ENCODE data around the gene AGR2.
"Not testable (repeated sequence)": the region's sequence is repeated elsewhere in the genome, so short reads cannot be mapped to it uniquely, and the experiment has no call there.

Gene AGR2

DNA sequence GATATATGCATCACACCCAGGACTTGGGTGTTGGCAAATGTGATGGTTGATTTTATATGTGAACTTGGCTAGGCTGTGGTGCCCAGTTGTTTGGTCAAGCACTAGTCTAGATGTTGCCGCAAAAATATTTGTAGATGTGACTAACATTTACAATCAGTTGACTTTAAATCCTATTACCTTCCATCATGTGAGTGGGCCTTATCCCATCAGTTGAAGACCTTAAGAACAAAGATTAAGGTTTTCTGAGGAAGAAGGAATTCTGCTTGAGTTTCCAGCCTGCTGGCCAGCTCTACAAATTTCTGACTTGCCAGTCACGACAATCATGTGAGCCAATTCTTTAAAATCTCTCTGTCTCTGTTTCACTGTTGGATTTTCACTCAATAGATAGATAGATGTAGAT, 30.9 kb downstream of the AGR2 start:
- no peak for DNase-seq (ENCODE audit: low spot score)

DNA sequence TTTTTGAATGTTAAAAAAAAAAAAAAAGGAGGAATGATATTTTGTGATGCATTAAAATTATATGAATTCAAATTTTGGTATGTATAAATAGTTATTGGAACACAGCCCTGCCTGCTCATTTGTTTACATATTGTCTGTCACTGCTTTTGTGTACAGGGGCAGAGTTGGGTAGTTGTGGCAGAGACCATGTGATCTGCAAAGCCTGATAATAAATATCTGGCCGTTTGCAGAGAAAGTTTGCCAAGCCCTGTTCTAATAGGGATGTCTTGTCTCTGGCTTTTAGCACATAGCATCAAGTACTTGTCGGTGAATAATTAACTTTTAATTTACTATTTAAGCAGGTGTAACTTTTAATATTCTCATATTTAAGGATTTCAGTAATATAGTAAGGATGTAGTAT, 31.5 kb downstream of the AGR2 start:
- DNase-seq (ENCODE audit: low spot score): no peak

DNA sequence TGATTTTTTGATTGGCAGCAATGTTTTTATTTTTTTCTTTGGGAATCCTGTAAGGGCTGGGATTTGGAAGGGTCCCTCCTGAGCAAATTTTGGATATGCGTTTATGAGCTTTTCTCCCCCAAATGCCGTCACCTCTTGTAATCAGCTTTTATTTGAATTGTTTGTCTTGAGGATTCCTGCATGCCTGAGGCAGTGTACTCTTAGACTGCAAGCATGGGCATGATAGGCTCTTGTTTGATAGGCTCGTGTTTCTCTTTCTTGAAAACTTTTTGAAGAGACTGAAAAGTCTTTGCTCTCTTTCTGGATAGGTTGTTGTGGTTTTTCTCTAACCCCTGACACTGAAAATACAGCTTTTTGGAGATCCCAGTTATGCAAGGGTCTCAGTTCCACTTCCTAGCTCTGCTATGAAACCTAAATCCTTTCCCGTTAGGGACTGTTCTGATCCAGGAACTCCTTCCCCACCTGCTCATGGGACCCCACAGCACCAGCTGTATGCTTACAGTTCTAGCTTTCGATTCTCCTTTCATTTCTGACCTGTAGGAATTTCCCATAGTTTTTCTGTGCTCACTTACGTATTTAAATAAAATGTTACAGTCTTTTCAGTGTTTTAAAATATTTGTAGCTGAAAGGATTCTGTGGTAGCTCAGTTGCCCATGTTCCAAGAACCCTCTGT, 34.0 kb downstream of the AGR2 start:
- no peak for DNase-seq (ENCODE audit: low spot score)

DNA sequence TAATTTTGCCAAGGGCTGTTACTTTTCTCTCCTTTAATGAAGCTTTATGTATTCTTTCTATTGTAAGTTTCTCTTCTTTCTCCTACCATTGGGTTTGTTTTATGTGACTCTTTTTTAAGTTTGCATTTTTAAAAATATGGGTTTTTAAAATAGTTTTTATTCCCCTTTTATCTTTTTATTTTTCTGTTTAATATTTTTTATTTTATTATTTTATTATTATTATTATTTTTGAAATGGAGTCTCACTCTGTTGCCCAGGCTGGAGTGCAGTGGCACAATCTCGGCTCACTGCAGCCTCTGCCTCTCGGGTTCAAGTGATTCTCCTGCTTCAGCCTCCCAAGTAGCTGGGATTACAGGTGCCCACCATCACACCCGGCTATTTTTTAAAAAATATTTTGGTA, 34.8 kb downstream of the AGR2 start:
- not testable (repeated sequence) for DNase-seq (ENCODE audit: low spot score)

DNA sequence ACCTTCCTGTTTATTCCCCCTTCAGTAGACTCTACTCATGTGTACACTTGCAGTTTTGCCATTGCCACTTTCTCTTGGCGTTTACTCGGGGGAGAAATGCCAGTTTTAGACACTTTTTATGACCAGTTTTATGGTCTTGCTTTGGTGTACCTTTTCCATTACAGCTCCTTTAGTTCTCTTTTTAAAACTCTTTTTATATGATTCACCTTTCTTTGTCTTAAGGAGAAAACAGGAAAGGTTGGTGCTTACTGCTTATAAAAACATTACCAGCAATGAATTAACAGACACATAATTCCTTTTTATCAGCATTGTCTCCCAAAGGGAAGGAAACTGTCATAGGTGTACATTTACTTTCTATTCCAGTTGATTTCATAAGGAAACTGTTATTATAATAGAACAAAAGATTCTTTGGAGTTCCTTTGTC, 39.4 kb downstream of the AGR2 start:
- no peak for DNase-seq (ENCODE audit: low spot score)

DNA sequence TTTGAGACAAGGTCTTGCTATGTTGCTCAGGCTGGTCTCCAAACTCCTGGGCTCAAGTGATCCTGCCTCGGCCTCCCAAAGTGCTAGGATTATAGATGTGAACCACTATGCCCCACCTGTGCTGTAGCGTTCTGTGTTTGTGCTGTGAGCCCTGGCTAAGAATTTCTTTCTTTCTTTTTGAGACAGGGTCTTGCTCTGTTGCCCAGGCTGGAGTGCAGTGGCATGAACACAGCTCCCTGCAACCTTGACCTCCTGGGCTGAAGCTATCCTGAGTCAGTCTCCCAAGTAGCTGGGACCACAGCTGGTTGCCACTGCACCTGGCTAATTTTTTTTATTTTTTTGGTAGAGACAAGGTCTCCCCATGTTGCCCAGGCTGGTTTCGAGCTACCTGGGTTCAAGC, 39.9 kb downstream of the AGR2 start:
- DNase-seq (ENCODE audit: low spot score): no peak

DNA sequence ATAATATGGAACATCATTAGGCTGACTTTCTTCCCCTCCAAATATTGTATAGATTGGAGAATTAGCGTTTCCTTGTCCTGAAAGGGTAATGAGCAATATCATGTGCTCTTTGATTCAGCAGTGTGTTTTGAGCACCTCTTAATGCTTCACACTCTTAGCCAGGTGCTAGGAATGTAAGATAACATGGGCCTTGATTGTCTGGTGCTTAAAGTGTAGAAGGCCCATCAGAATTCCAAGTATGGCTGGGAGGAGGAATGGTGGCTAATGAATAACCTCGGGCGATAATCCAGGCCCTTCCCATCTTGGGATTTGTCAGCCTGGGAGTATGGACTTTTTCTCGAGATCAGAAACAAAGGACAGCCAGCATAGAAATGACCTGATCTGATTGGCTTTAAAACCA, 42.6 kb downstream of the AGR2 start:
- DNase-seq (ENCODE audit: low spot score): no peak

DNA sequence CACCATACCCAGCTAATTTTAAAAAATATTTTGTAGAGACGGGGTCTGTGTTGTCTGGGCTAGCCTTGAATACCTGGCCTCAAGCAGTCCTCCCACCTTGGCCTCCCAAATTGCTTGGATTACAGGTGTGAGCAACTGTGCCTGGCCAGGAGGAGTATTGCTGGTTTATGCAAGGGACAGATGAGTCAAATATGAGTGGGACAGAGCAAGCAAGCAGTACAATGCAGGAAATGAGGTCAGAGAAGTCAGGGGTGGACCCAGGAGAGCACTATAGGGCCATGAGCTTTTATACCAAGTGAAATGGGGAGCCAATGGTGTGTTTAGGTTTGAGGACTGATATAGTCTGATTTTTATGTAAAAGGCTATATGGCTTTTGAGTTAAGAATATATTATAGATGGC, 45.0 kb downstream of the AGR2 start:
- no peak for DNase-seq (ENCODE audit: low spot score)

DNA sequence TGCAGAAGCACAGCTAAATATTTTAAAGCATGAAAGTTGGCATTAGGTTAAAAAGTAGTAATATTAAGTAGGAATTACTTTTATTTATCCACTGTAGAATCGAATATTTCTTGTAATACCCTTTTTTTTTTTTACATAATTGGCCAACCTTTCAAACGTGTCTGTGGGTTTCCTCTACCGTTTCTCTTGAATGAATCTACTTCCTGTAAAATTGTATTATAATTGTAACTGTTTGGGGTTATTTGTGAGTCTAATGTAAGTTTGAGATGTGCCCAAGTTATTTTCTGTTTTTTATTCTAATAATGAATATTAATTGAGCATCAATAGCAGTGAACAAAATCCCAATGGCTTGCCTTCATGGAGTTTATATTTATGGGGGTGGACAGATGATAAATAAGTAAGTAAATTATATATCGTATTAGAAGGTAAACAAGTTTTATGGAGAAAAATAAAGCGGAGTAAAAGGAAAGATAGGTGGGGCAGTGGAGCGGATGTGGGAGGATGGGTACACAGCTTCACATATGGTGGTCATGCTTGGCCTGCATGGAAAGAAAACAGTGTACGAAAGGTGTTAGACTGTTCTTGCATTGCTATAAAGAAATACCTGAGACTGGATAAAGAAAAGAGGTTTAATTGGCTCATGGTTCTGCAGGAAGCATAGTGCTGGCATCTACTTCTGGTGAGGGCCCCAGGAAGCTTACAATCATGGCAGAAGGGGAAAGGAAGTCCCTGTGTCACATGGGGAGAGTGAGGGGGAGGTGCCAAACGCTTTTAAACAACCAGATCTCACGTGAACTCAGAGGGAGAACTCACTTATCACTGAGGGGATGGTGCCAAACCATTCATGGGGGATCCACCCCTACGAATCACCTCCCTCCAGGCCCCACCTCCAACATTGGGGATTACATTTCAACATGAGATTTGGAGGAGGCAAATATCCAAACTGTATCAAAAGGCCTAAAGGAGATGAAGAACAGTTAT, 45.9 kb downstream of the AGR2 start:
- DNase-seq (ENCODE audit: low spot score): no peak

DNA sequence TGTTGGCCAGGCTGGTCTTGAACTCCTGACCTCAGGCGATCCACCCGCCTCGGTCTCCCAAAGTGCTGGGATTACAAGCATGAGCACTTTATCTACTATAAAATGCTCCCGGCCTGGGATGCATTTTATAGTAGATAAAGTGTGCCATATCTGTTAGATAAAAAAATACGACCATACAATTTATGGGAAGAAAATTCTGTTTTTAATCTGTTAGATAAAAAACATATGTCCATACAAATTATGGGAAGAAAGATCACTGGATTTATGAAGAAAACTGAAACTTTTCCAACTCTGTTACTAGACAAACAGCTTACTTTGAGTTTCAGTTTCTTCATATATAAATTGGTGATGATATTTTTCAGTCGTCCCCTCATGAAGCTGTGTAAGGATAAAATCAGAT, 46.8 kb downstream of the AGR2 start:
- no peak for DNase-seq (ENCODE audit: low spot score)

DNA sequence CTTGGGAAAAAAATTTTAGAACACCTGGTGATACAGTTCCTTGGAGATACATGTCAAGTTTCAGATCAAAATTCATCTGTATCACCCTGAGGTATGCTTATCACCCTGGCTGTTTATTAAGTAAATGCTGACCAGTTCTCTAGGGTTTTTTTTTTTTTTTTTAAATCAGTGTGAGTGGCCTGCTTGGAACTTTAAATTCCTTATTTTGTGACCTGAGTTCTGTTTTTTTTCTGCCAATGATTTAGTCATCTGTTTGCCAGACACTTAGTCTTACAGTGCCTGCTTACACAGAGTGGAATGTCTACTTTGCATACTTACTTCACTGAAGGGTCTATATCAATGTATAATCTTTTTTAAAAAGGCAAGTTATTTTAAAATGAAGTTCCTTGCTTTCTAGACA, 49.4 kb downstream of the AGR2 start:
- peak; percentile 32 for DNase-seq (ENCODE audit: low spot score)

DNA sequence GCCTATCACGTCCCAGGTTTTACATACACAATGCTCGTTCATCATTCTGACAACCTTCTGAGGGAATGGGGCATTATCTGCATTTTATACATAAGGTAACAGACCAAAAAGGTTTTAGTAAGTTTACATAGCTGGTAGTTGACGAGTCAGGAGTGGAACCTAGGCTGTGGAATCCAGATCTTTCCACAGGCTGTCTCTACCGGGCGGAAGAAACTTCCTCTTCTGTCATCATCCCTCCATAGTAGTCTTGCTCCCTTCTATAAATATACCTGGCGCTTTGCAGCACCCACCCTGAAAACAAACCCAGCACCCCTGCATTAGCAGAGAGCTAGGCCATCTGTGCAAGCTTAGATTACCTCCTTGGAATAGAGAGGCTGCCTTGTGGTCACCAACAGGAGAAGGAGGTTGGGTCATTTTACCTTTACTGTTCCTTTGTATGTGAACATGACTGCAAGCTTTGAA, 49.9 kb downstream of the AGR2 start:
- peak; percentile 18 for DNase-seq (ENCODE audit: low spot score)

DNA sequence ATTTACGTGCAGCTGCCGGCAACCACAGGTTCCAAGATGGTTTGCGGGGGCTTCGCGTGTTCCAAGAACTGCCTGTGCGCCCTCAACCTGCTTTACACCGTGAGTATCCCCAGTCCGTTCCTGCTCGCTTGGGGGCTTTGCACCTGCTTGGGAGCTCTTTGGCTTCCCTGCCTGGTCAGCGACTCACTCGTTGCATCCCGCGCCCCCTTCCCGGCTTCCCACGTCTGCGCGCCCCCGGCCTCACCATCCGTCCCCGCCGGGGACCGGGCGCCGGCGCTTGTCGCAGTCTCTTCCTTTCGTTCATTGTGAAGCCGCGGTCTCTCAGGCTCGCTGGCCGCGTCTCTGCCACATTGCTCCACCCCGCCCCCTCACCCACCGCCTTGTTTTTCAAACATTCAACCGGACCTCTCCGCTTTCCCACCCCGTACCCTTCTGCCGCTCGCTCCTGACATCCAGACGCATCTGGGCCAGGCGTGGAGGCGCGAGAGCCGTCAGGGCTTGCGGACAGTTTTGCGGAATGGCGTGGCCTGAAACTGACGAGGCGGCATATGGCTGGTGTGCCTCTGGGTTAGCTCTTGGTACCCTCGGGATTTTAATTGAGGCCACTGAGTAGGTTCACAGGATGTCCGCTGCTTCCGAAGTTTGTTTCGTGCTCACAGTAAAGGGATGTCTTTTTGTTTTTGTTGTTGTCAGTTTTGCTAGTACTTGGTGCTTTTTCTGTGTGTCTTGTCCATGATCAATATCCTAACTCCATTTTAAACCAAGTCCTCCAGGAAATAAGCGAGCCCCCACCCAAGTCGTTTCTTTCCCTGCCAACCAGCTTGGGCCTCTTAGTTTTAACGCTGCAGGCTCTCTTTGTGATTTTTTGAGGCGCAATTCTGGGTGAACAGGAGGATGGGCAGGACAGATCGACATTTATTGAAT, 50.6 kb downstream of the AGR2 start:
- DNase-seq (ENCODE audit: low spot score): peak; percentile 56

DNA sequence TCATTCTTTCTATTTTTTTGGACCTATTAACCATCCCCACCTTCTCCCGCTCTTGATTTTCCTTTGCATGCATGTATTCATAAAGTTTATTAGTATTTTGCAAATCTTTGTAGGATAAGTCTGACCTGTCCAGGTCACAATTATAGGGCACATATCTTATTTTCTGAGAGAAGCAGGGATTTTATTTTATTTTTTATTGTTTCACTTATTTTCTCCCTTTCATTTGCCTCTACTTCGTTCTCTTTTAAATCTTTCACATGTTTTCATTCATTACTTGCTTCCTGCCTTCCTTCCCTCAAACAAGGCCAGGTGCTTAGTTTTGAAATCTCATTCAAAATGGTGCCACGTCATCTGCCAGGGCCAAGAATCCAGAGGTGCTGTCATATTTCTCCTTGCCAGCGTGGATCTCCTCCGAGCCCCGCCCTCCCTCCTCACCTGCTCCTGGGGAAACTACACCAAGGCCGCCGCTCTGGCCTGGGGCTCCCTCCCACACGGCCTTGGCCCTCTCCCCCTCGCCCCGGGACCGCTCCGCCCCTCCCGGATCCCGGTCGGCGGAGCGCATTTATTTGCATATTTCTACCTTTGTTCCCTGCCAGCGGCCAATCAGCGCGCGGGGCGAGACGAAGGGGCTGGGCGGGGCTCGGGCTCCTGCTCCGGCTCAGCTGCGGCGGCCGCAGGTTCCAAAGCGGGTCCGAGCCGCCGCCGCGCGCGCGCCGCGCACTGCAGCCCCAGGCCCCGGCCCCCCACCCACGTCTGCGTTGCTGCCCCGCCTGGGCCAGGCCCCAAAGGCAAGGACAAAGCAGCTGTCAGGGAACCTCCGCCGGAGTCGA, 51.5 kb downstream of the AGR2 start, which contains the start of gene TSPAN13:
TSS of gene TSPAN13 (plus strand) at position 654 of the 830 bp plus-strand sequence. CDS start 213 bp downstream, outside the sequence.
- DNase-seq (ENCODE audit: low spot score): peak; percentile 90

DNA sequence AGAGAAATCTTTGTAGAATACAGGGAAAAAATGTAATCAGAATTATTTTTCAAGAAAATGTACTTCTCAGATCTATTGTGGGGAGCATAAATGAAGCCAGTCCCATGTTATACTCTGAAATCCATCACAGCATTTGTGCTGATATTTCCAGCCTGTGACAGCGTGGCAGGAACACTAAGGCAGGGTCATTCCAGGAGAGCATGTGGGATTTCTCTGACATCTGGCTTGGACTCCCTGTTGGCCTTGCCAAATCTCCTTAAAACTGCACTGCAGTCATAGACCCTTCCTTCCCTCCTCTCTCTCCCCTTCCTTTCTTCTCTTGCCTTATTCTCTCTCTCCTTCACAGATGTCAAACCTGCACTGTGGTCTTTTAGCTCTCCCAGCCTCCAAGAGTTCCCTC, 57.7 kb downstream of the AGR2 start:
- DNase-seq (ENCODE audit: low spot score): peak; percentile 26

DNA sequence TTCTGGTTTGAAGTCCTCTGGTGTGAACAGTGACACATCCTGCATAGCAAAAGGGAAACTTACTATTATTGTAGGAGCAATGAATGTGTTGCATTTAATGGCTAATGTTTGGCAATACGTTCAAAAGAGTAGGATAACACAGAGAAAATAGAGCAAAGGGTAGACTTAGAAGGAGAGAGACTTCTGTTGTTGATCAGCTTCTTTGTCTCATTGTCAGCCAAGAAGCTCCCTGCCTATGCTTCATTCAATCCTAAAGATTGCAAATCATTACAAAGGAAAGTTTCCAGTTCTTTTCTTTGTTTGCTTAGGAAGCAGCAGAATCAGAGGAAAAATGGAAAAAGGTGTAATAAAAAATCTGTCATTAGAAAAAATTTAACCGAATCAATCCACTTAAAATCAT, 59.2 kb downstream of the AGR2 start:
- no peak for DNase-seq (ENCODE audit: low spot score)

DNA sequence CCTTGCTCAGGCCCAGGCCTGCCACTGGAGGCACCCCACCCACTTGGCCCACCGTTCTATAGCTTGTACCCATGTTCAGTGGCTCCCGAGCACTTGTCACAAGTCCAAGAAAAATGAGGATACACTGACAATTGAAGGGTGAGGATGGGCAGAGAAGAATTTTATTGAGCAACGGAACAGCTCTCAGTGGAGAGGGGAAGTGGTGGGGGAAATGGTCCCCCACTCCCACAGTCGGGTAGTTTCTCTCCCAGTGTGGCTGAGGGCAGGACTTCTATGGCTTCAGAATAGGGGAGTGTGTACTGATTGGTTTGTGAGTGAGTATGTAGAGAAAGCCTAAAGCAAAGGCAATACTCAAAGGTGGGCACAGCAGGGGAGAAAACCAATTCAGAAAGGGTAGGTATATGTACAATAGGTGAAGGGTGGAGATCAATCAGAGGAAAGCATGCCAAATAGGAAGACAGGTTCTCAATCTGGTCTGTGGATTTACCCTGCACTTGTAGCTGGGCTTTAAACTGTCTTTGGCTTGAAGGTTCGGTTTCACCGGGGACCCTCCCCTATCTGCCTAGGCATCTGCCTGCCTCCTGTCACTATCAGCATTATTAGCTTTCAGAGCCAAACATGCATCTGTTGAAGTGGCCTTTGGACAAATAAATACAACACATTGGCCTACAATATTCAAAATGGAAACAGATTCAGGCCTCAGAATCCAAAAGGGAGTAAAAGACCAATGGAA, 60.1 kb downstream of the AGR2 start:
- no peak for DNase-seq (ENCODE audit: low spot score)

DNA sequence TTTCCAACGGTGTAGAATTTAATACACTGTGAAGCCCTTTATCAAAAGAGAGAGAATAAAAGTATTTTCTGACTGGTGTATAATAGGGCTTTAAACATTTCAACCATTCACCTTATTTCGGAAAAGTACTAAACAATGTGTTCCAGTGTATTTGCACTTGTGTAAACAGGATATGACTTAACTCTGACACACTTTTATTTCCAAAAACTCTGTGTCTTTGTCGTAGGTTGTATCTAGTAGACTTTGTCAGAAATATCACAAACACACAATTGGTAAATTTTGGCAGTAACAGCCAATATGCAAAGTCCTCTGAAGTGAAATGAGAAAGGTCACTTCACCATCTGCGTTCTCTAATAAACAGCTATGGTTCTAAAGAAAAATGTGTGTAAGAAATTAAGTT, 61.6 kb downstream of the AGR2 start:
- no peak for DNase-seq (ENCODE audit: low spot score)

DNA sequence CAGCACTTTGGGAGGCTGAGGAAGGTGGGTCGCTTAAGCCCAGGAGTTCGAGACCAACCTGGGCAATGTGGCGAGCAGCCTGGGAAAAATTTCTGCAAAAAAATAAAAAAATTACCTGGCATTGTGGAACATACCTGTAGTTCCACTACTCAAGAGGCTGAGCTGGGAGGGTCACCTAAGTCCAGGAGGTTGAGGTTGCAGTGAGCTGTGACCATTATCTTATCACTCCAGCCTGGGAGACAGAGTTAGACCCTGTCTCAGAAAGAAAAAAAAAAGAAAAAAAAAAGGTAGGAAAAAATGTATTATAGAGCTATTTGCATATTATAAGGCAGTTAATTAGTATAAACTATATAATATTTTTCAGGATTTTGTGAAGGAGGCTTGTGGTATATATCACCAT, 62.3 kb downstream of the AGR2 start:
- no peak for DNase-seq (ENCODE audit: low spot score)

Measured in GM03348 (cell line).